ENCODE results near the gene SCAF8. TPM values are rescaled to one million over a fixed set of nuclear protein-coding genes. Genes with fewer than 3 reads are reported as not detected.
"Not testable (repeated sequence)": the region's sequence is repeated elsewhere in the genome, so short reads cannot be mapped to it uniquely, and the experiment has no call there.

Gene SCAF8
- total RNA-seq, 1 experiment from 2014 or later, result 28.8 TPM

- Histone ChIP-seq H3K4me1 (replicated peaks) (peaks cover 10% of the 10 kb centered on the region), H3K36me3 (no peaks in the 10 kb centered on the region), H3K27ac (no peak overlapping the region), H3K4me3 (no peak overlapping the region), H3K27me3 (replicated peaks) (no peaks in the 10 kb centered on the region), H3K9me3 (replicated peaks) (0 out of 2 replicates have a peak, but pooled peaks cover 9% of the 10 kb centered on the region)
- no peak for DNase-seq (ENCODE audit: low read depth in 1 of 2, low spot score in 2 of 2)
These were observed 13.8 kb upstream of the SCAF8 start for GRCh38 chr6:154719433-154719832.

GRCh38 chr6:154719854-154720253, 13.4 kb upstream of the SCAF8 start:
- H3K4me1 ChIP-seq (replicated peaks), result peaks cover 9% of the 10 kb centered on the region
- H3K27me3 ChIP-seq (replicated peaks), result no peaks in the 10 kb centered on the region
- H3K36me3 ChIP-seq, result no peaks in the 10 kb centered on the region
- 0 out of 2 replicates have a peak, but pooled peaks cover 9% of the 10 kb centered on the region for H3K9me3 ChIP-seq (replicated peaks)
- H3K4me3 ChIP-seq, result no peak overlapping the region
- peak in 1 of 2 experiments; percentile 15 for DNase-seq (ENCODE audit: low read depth in 1 of 2, low spot score in 2 of 2)
- no peak overlapping the region for H3K27ac ChIP-seq

- Histone ChIP-seq H3K9me3 (replicated peaks) (0 out of 2 replicates have a peak, but pooled peaks cover 9% of the 10 kb centered on the region), H3K27ac (no peak overlapping the region)
- DNase-seq (ENCODE audit: low read depth in 1 of 2, low spot score in 2 of 2), result peak; percentile 61 to 71
These were observed 11.8 kb upstream of the SCAF8 start for GRCh38 chr6:154721460-154721859.

GRCh38 chr6:154726887-154727286, 6.3 kb upstream of the SCAF8 start:
- Histone ChIP-seq H3K4me3 (no peak overlapping the region), H3K36me3 (no peaks in the 10 kb centered on the region), H3K27me3 (replicated peaks) (no peaks in the 10 kb centered on the region), H3K4me1 (replicated peaks) (peaks cover 4% of the 10 kb centered on the region), H3K27ac (no peak overlapping the region), H3K9me3 (replicated peaks) (no peaks in the 10 kb centered on the region)
- no peak for DNase-seq (ENCODE audit: low read depth in 1 of 2, low spot score in 2 of 2)

More at GRCh38 chr6:154721460-154721859, 11.8 kb upstream of the SCAF8 start:
- H3K4me3 ChIP-seq, result no peak overlapping the region
- H3K4me1 ChIP-seq (replicated peaks), result peaks cover 9% of the 10 kb centered on the region
- no peaks in the 10 kb centered on the region for H3K27me3 ChIP-seq (replicated peaks)
- no peaks in the 10 kb centered on the region for H3K36me3 ChIP-seq

- H3K27ac ChIP-seq, result no peak overlapping the region
- H3K27me3 ChIP-seq (replicated peaks), result no peaks in the 10 kb centered on the region
- no peaks in the 10 kb centered on the region for H3K9me3 ChIP-seq (replicated peaks)
- DNase-seq (ENCODE audit: low read depth in 1 of 2, low spot score in 2 of 2), result no peak
- no peak overlapping the region for H3K4me3 ChIP-seq
- peaks cover 19% of the 10 kb centered on the region for H3K4me1 ChIP-seq (replicated peaks)
- H3K36me3 ChIP-seq, result peaks cover 21% of the 10 kb centered on the region
These were observed 1.7 kb upstream of the SCAF8 start for GRCh38 chr6:154731296-154732218.

DNA sequence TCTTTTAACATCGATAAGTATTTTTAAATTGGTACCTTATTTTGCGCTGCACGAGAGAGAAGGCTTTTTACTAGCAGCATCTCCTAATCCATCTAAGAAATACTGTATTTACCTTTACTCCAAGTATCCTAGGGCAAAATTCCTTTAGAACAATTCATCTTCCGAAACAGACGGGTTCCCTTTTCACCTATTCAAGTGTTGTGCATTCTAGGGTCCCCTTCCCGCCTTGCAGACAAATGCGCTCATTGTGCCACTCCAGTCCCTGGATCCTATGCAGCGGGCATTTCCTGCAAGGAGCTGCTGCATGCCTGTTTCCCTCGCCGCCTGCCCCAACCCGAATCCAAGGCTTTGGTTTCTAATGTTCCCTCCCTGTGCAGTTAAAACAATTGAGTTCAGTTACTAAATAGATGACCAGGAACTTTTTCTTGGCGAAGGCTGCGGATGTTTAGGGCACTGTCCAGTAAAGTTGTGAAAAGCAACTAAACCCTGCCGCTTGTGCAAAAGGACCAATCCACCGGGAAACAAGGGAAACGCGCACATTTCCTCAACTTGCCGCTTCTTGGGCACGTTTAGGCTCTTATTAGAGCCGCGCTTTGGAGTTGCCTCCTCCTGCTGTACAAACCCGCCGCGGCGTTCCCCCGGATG, 556 bp upstream of the SCAF8 start:
- H3K4me1 ChIP-seq (replicated peaks), result peaks cover 19% of the 10 kb centered on the region
- no peaks in the 10 kb centered on the region for H3K9me3 ChIP-seq (replicated peaks)
- H3K4me3 ChIP-seq, result peak overlapping the region; percentile 96
- DNase-seq (ENCODE audit: low read depth in 1 of 2, low spot score in 2 of 2), result peak; percentile 57 to 84
- peaks cover 27% of the 10 kb centered on the region for H3K36me3 ChIP-seq
- H3K27ac ChIP-seq, result peak overlapping the region; percentile 99
- H3K27me3 ChIP-seq (replicated peaks), result no peaks in the 10 kb centered on the region

DNA sequence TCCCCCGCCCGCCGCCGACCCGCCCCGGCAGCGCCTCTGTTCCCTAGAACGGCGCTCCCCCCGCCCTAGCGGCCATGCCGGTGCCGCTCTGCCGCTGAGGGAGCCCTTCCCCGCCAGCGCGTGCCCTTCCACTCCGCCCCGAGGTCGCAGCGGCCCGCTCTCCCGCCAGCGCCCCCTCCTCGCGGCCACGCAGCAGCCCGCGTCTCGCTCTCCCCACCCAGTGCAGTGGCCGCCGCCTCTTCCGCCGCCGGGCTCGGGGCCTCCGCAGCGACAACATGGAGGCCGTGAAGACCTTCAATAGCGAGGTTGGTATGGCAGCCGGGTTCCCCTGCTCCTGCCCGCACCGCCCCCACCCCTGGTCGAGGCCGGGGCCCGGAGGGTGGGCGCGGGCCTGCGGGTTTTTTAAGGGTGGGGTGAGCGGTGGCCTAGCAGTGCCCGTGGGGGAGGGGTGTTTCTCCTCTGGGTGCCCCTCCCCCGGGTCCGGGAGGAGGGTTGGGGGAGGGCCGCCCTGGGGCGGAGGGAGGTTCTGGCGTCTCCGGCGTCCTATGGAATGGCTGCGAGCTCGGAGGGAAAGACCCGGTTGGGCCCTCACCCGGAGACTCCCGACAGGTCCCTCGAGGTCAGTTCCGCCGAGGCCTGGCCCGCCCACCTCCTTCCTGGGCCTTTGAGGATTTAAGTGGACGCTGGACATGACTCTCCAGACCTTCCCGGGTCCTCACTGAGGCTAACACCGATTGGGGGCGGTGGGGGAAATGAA, 588 bp downstream of the SCAF8 start:
- DNase-seq (ENCODE audit: low read depth in 1 of 2, low spot score in 2 of 2), result peak; percentile 96 to 98
- Histone ChIP-seq H3K36me3 (peaks cover 27% of the 10 kb centered on the region), H3K9me3 (replicated peaks) (no peaks in the 10 kb centered on the region), H3K27ac (peak overlapping the region; percentile 99), H3K4me1 (replicated peaks) (peaks cover 25% of the 10 kb centered on the region), H3K4me3 (peak overlapping the region; percentile 96), H3K27me3 (replicated peaks) (no peaks in the 10 kb centered on the region)

DNA sequence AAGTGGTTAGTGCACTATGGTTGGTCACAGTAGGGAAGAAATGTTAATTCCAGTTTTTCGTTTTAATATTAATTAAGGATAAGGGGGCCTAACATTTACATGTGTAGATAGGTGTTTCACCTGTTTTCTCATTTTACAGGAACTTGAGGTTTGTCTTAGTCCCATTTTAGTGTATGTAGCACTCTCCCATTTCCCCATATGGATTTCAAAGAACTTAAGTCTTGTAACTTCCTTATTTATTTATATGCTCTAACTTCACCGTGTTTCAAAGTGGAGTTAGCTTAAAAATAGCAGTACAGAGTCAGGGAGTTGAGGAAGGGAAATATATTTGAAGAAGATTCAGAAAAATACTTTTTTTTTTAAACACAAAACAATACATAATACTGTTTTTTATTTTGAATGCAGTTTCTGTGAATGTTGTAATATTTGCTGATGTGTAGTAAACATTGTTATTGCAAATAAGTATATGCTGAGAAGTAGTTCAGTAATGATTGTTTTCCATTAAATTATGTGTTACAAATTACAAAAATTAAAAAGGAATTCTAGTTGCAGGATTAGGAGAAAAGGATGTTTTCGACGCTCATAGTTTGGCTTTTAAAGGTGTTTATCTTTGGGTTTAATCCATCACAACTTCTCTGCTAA, 3.5 kb downstream of the SCAF8 start:
- DNase-seq (ENCODE audit: low read depth in 1 of 2, low spot score in 2 of 2), result no peak
- Histone ChIP-seq H3K9me3 (replicated peaks) (no peaks in the 10 kb centered on the region), H3K4me3 (no peak overlapping the region), H3K27me3 (replicated peaks) (no peaks in the 10 kb centered on the region), H3K36me3 (peaks cover 35% of the 10 kb centered on the region), H3K4me1 (replicated peaks) (peaks cover 29% of the 10 kb centered on the region), H3K27ac (no peak overlapping the region)

DNA sequence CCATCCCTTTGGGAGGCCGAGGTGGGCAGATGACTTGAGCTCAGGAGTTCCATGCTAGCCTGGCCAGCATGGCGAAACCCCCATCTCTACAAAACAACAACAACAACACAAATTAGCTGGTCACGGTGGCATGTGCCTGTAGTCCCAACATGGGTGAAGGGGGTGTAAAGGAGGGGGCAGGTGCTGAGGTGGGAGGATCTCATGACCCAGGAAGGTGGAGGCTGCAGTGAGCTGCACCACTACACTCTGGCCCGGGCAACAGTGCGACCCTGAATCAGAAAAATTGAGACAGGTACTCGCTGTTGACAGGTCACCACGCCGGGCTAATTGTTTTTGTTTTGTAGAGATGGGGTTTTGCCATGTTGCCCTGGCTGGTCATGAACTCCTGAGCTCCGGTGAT, 4.2 kb downstream of the SCAF8 start:
- Histone ChIP-seq H3K9me3 (replicated peaks) (no peaks in the 10 kb centered on the region), H3K36me3 (peaks cover 36% of the 10 kb centered on the region), H3K4me3 (no peak overlapping the region), H3K4me1 (replicated peaks) (peaks cover 22% of the 10 kb centered on the region), H3K27ac (no peak overlapping the region), H3K27me3 (replicated peaks) (no peaks in the 10 kb centered on the region)
- DNase-seq (ENCODE audit: low read depth in 1 of 2, low spot score in 2 of 2), result no peak

GRCh38 chr6:154738551-154738961, 5.3 kb downstream of the SCAF8 start:
- Histone ChIP-seq H3K4me1 (replicated peaks) (peaks cover 17% of the 10 kb centered on the region), H3K9me3 (replicated peaks) (no peaks in the 10 kb centered on the region), H3K27ac (no peak overlapping the region), H3K27me3 (replicated peaks) (no peaks in the 10 kb centered on the region), H3K4me3 (no peak overlapping the region), H3K36me3 (peaks cover 32% of the 10 kb centered on the region)
- peak in 1 of 2 experiments; percentile 18 for DNase-seq (ENCODE audit: low read depth in 1 of 2, low spot score in 2 of 2)

DNA sequence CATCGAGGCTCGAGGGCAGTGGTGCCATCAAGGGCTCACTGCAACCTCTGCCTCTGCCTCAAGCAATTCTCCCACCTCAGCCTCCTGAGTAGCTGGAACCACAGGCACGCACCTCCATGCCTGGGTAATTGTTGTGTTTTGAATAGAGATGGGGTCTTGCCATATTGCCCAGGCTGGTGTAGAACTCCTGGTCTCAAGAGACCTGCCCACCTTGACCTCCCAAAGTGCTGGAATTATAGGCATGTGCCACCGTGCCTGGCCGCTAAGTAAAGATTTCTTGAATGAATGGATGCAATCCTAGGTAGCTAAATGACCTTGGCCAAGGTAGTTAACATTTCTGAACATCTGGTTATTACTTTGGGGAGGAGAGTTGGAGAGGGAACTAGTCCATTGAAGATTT, 7.4 kb downstream of the SCAF8 start:
- H3K4me1 ChIP-seq (replicated peaks), result peaks cover 11% of the 10 kb centered on the region
- no peak overlapping the region for H3K4me3 ChIP-seq
- H3K27me3 ChIP-seq (replicated peaks), result no peaks in the 10 kb centered on the region
- DNase-seq (ENCODE audit: low read depth in 1 of 2, low spot score in 2 of 2), result no peak
- H3K36me3 ChIP-seq, result peaks cover 27% of the 10 kb centered on the region
- H3K27ac ChIP-seq, result no peak overlapping the region
- no peaks in the 10 kb centered on the region for H3K9me3 ChIP-seq (replicated peaks)

DNA sequence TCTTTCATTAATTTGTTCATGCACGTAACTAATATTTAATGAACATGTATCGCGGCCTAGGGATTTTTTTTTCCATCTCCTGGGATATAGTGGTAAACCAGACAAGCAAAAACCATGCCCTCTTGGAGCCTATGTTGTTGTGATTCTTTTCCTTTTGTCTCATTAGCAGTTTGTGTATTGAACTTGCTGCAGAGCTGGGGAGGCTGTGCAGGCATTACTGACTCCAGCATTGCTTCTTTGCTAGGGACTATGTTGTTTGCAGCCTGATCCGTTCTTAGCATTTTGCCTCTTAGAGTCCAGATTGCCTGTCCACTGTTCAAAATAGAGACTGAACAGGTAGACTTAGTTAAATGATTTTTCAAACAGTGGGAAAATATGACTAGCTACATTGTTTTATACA, 9.7 kb downstream of the SCAF8 start:
- no peak overlapping the region for H3K27ac ChIP-seq
- H3K27me3 ChIP-seq (replicated peaks), result no peaks in the 10 kb centered on the region
- H3K4me3 ChIP-seq, result no peak overlapping the region
- peaks cover 11% of the 10 kb centered on the region for H3K4me1 ChIP-seq (replicated peaks)
- no peaks in the 10 kb centered on the region for H3K9me3 ChIP-seq (replicated peaks)
- no peak for DNase-seq (ENCODE audit: low read depth in 1 of 2, low spot score in 2 of 2)
- H3K36me3 ChIP-seq, result peaks cover 15% of the 10 kb centered on the region

DNA sequence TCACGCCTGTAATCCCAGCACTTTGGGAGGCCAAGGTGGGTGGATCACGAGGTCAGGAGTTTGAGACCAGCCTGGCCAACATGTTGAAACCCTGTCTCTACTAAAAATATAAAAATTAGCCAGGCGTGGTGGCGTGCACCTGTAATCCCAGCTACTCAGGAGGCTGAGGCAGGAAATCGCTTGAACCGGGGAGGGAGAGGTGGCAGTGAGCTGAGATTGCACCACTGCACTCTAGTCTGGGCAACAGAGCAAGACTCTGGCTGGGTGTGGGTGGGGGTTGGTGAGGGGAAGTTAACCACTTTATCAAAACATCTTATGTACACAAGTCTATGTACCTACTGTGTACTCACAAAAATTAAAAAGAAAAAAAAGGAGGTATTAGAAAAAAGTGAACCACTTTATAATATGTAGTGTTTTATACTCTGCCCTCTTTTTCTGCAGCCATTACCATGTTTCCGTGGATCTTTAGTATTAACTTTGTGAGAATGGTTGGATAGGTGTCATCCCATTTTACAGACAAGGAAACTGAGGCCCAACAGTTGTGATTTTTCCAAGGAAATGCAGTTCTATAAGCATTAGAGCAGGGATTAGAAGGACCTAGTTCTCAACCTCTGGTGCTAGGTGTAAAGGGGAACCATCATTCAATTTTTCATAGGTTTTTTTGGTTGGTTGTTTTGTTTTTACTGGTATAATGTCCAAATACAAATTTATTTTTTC, 11.0 kb downstream of the SCAF8 start:
- not testable (repeated sequence) for H3K4me1 ChIP-seq (replicated peaks); H3K4me3 ChIP-seq; H3K27ac ChIP-seq; H3K27me3 ChIP-seq (replicated peaks); H3K9me3 ChIP-seq (replicated peaks); DNase-seq (ENCODE audit: low read depth in 1 of 2, low spot score in 2 of 2)
- peaks cover 15% of the 10 kb centered on the region for H3K36me3 ChIP-seq

Data from SJSA1 (cell line).